Lung (tissue), 12 donors: ENCODE data around the gene CYBC1. TPM values are rescaled to one million over a fixed set of nuclear protein-coding genes. Genes with fewer than 3 reads are reported as not detected.

Experiments
- ATAC-seq: fragments of 200-7000 bp; cut with Tn5 transposase; one replicate; pipeline ENCODE4 v1.9.1; 2020; ENCODE audit warnings: moderate number of reproducible peaks; ENCODE audit not compliant: insufficient read depth, low FRiP score
- DNase-seq, 3 donors: peaks; one replicate each; pipeline ENCODE4 v3.0.0-alpha.2; 2013 to 2017
- H3K27ac ChIP-seq, 2 donors: one replicate each; pipeline ENCODE4 v1.5.1; 2013; ENCODE audit warnings: mild to moderate bottlenecking in 2 of 2, moderate library complexity in 2 of 2, control low read depth in 1 of 2, inconsistent platforms in 1 of 2, low read depth in 1 of 2, low read length in 1 of 2
- H3K27me3 ChIP-seq, 3 donors: one replicate each; pipeline ENCODE4 v1.5.1; 2013; ENCODE audit warnings: low read length in 2 of 3; ENCODE audit not compliant: control insufficient read depth in 3 of 3, insufficient read depth in 3 of 3
- H3K36me3 ChIP-seq, 4 donors: one replicate each; pipeline ENCODE4 v1.5.1; 2013; ENCODE audit warnings: low read length in 4 of 4, mild to moderate bottlenecking in 1 of 4, moderate library complexity in 1 of 4; ENCODE audit not compliant: control insufficient read depth in 4 of 4, insufficient read depth in 4 of 4
- H3K4me1 ChIP-seq, 5 donors: one replicate each; pipeline ENCODE4 v1.5.1; 2013; ENCODE audit warnings: low read length in 5 of 5, mild to moderate bottlenecking in 2 of 5, moderate library complexity in 1 of 5; ENCODE audit not compliant: control insufficient read depth in 5 of 5, insufficient read depth in 5 of 5
- H3K4me3 ChIP-seq: one replicate; pipeline ENCODE4 v1.5.1; 2013; ENCODE audit warnings: mild to moderate bottlenecking, control low read depth, moderate library complexity
- H3K9ac ChIP-seq, 2 donors: one replicate each; pipeline ENCODE4 v1.5.1; 2013; ENCODE audit warnings: low read length in 2 of 2, control low read depth in 1 of 2; ENCODE audit not compliant: insufficient read depth in 1 of 2
- H3K9me3 ChIP-seq, 4 donors: one replicate each; pipeline ENCODE4 v1.5.1; 2013; ENCODE audit warnings: low read length in 3 of 4, mild to moderate bottlenecking in 1 of 4, moderate library complexity in 1 of 4; ENCODE audit not compliant: control insufficient read depth in 4 of 4, insufficient read depth in 3 of 4
- WGBS, 2 donors: extraction: QIAGEN DNeasy Blood & Tissue Kit; methylation state at CpG; one replicate each; pipeline ENCODE4 v1.1.7; 2013; 5-methylcytosine and 5-hydroxymethylcytosine counted together
- polyA plus RNA-seq, 2 donors: library from polyadenylated mRNA; stranded (reverse); fragments of 200-250 nt; gene quantifications; one replicate each; pipeline ENCODE4 v1.2.1, GENCODE V29; 2013
- total RNA-seq, 2 donors: library from RNA; depleted of rRNA in 1 of 2; stranded (reverse); fragments of >200 nt in 1 of 2; gene quantifications; one replicate each; pipeline ENCODE4 v1.2.1, GENCODE V29; 2014 to 2021
- TF ChIP-seq, protein P1 (sequence below): IDR thresholded peaks from 2 replicates; pipeline ENCODE4 v1.5.1; 2012; ENCODE audit warnings: mild to moderate bottlenecking; ENCODE audit errors: control extremely low read depth, extremely low read depth
- donor health status: control.
- donor health status: control.
- donor health status: Bipolar disorder and iron deficiency.
- donor health status: healthy.
- donor health status: DM: yes; HTN: yes; CAD: no.

Gene CYBC1
- total and polyA plus RNA-seq, 4 donors: 37.4 to 144 (median 92.0) TPM

GRCh38 chr17:82397449-82398335, 52.9 kb downstream of the CYBC1 start:
- ATAC-seq: no peak
- no peak overlapping the region for H3K27ac ChIP-seq
- no peak overlapping the region for H3K4me3 ChIP-seq
- peaks cover 0 to 18% (median 8%) of the 10 kb centered on the region in 4 donors for H3K36me3 ChIP-seq
- TF ChIP-seq, protein P1, sequence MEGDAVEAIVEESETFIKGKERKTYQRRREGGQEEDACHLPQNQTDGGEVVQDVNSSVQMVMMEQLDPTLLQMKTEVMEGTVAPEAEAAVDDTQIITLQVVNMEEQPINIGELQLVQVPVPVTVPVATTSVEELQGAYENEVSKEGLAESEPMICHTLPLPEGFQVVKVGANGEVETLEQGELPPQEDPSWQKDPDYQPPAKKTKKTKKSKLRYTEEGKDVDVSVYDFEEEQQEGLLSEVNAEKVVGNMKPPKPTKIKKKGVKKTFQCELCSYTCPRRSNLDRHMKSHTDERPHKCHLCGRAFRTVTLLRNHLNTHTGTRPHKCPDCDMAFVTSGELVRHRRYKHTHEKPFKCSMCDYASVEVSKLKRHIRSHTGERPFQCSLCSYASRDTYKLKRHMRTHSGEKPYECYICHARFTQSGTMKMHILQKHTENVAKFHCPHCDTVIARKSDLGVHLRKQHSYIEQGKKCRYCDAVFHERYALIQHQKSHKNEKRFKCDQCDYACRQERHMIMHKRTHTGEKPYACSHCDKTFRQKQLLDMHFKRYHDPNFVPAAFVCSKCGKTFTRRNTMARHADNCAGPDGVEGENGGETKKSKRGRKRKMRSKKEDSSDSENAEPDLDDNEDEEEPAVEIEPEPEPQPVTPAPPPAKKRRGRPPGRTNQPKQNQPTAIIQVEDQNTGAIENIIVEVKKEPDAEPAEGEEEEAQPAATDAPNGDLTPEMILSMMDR: no peak
- H3K9ac ChIP-seq: no peak overlapping the region
- no peaks in the 10 kb centered on the region for H3K27me3 ChIP-seq
- peaks cover 0 to 10% (median 0%) of the 10 kb centered on the region in 5 donors for H3K4me1 ChIP-seq
- no peak for DNase-seq
- no peaks in the 10 kb centered on the region for H3K9me3 ChIP-seq
- 90 to 95% methylated on average over 34 to 38 of the region's 38 CpGs for WGBS, 2 donors

- WGBS, 2 donors: 81 to 84% methylated on average over 17 to 19 of the region's 19 CpGs
- Histone ChIP-seq H3K36me3 (peaks cover 0 to 25% (median 8%) of the 10 kb centered on the region in 4 donors), H3K9ac (no peak overlapping the region), H3K27me3 (no peaks in the 10 kb centered on the region), H3K4me1 (peaks cover 0 to 10% (median 0%) of the 10 kb centered on the region in 5 donors), H3K4me3 (no peak overlapping the region), H3K27ac (no peak overlapping the region), H3K9me3 (no peaks in the 10 kb centered on the region)
- DNase-seq (no peak), ATAC-seq (no peak)
- TF ChIP-seq, protein P1: no peak
Measured at GRCh38 chr17:82396601-82397435, 53.7 kb downstream of the CYBC1 start.

- ATAC-seq (no peak), DNase-seq (no peak)
- Histone ChIP-seq H3K27me3 (no peaks in the 10 kb centered on the region), H3K36me3 (peaks cover 0 to 31% (median 8%) of the 10 kb centered on the region in 4 donors), H3K27ac (no peak overlapping the region), H3K4me3 (no peak overlapping the region), H3K4me1 (no peaks in the 10 kb centered on the region), H3K9me3 (no peaks in the 10 kb centered on the region), H3K9ac (no peak overlapping the region)
- WGBS, 2 donors: 90 to 99% methylated on average over 12 of the region's 12 CpGs
- TF ChIP-seq, protein P1: no peak
Measured at GRCh38 chr17:82394278-82394677, 56.3 kb downstream of the CYBC1 start.
